ENCODE measurements around the gene FBRSL1.

- TF ChIP-seq, protein P1, sequence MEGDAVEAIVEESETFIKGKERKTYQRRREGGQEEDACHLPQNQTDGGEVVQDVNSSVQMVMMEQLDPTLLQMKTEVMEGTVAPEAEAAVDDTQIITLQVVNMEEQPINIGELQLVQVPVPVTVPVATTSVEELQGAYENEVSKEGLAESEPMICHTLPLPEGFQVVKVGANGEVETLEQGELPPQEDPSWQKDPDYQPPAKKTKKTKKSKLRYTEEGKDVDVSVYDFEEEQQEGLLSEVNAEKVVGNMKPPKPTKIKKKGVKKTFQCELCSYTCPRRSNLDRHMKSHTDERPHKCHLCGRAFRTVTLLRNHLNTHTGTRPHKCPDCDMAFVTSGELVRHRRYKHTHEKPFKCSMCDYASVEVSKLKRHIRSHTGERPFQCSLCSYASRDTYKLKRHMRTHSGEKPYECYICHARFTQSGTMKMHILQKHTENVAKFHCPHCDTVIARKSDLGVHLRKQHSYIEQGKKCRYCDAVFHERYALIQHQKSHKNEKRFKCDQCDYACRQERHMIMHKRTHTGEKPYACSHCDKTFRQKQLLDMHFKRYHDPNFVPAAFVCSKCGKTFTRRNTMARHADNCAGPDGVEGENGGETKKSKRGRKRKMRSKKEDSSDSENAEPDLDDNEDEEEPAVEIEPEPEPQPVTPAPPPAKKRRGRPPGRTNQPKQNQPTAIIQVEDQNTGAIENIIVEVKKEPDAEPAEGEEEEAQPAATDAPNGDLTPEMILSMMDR (IDR thresholded peaks at IDR 0.05; ENCODE audit: insufficient read depth, low read depth, low read length) = no peak
- TF ChIP-seq EZH2 (IDR thresholded peaks at IDR 0.05; ENCODE audit: insufficient read depth, low read length) = no peak
Measured at GRCh38 chr12:132447327-132447720, 42.6 kb upstream of the FBRSL1 start.

Data from astrocyte (in vitro differentiated cells and primary cell).